Gastroesophageal sphincter (tissue), 3 donors: ENCODE results near the gene GRHPR.

Source experiments
- CTCF ChIP-seq, 4 experiments: fragments of 200-600 bp in 2 of 4; fragments of 450-650 bp in 2 of 4; sonication (generic) in 1 of 4; IDR thresholded peaks; one replicate each; pipeline ENCODE4 v1.5.1; 2017 to 2019; ENCODE audit warnings: antibody characterized with exemption in 4 of 4, mild to moderate bottlenecking in 2 of 4, moderate library complexity in 2 of 4
- POLR2A ChIP-seq, 2 donors: fragments of 450-650 bp; IDR thresholded peaks; one replicate each; pipeline ENCODE4 v1.6.1; 2017; ENCODE audit warnings: antibody characterized with exemption in 2 of 2, mild to moderate bottlenecking in 2 of 2, moderate library complexity in 1 of 2

GRCh38 chr9:37468620-37469019 is 46.1 kb downstream of the GRHPR start:
- TF ChIP-seq POLR2A (IDR thresholded peaks at IDR 0.05) (no peak), CTCF (IDR thresholded peaks at IDR 0.05) (no peak)
